Measurements from ENCODE around the gene TASL.

Gene TASL

GRCh38 chrX:30597216-30598012 lies 19.8 kb upstream of the TASL start:
- ChIA-PET POLR2A (no interaction called here), CTCF (no interaction called here)
- DNase-seq (ENCODE audit: extremely low spot score) = no peak
- TF ChIP-seq FOXA1 (IDR thresholded peaks at IDR 0.05) = no peak
- no peak for TF ChIP-seq ZNF384 (IDR thresholded peaks at IDR 0.05)
- TF ChIP-seq LEF1 (IDR thresholded peaks at IDR 0.05; ENCODE audit: borderline replicate concordance) = no peak
- TF ChIP-seq FOXK2 (IDR thresholded peaks at IDR 0.05) = no peak
- TF ChIP-seq CTBP1 (IDR thresholded peaks at IDR 0.05; ENCODE audit: borderline replicate concordance) = no peak
- no peak for TF ChIP-seq SUZ12 (IDR thresholded peaks at IDR 0.05)
- no peak for TF ChIP-seq HDGF (IDR thresholded peaks at IDR 0.05; ENCODE audit: borderline replicate concordance)

- no peak for TF ChIP-seq FOXK2 (IDR thresholded peaks at IDR 0.05)
- TF ChIP-seq BHLHE40 (IDR thresholded peaks at IDR 0.05; ENCODE audit: borderline replicate concordance) = no peak
- no peak for TF ChIP-seq HDGF (IDR thresholded peaks at IDR 0.05; ENCODE audit: borderline replicate concordance)
- POLR2A ChIA-PET = no interaction called here
- DNase-seq (ENCODE audit: extremely low spot score) = no peak
- CTCF ChIA-PET = no interaction called here
Measured at GRCh38 chrX:30593440-30594200, 16.1 kb upstream of the TASL start.

GRCh38 chrX:30592831-30593230 lies 15.3 kb upstream of the TASL start:
- POLR2A ChIA-PET = no interaction called here
- TF ChIP-seq NFRKB (IDR thresholded peaks at IDR 0.05) (no peak), ARNT (IDR thresholded peaks at IDR 0.05) (no peak), PKNOX1 (IDR thresholded peaks at IDR 0.05) (no peak), CTBP1 (IDR thresholded peaks at IDR 0.05; ENCODE audit: borderline replicate concordance) (no peak), LEF1 (IDR thresholded peaks at IDR 0.05; ENCODE audit: borderline replicate concordance) (no peak), ZNF384 (IDR thresholded peaks at IDR 0.05) (no peak), SP1 (IDR thresholded peaks at IDR 0.05) (no peak), FOXA1 (IDR thresholded peaks at IDR 0.05) (no peak), SUZ12 (IDR thresholded peaks at IDR 0.05) (no peak), FOXM1 (IDR thresholded peaks at IDR 0.05; ENCODE audit: borderline replicate concordance) (no peak), BHLHE40 (IDR thresholded peaks at IDR 0.05; ENCODE audit: borderline replicate concordance) (no peak)
- CTCF ChIA-PET = no interaction called here
- DNase-seq (ENCODE audit: extremely low spot score) = no peak

GRCh38 chrX:30590368-30590767 lies 12.8 kb upstream of the TASL start:
- no peak for DNase-seq (ENCODE audit: extremely low spot score)
- ChIA-PET POLR2A (no interaction called here), CTCF (no interaction called here)
- no peak for TF ChIP-seq LEF1 (IDR thresholded peaks at IDR 0.05; ENCODE audit: borderline replicate concordance)

- TF ChIP-seq SP1 (IDR thresholded peaks at IDR 0.05) = no peak
- ChIA-PET POLR2A (no interaction called here), CTCF (no interaction called here)
- DNase-seq (ENCODE audit: extremely low spot score) = no peak
Measured at GRCh38 chrX:30589146-30589888, 11.8 kb upstream of the TASL start.

GRCh38 chrX:30586516-30586915 lies 8.9 kb upstream of the TASL start:
- no peak for DNase-seq (ENCODE audit: extremely low spot score)
- ChIA-PET POLR2A (no interaction called here), CTCF (no interaction called here)
- TF ChIP-seq CTBP1 (IDR thresholded peaks at IDR 0.05; ENCODE audit: borderline replicate concordance) = no peak
- no peak for TF ChIP-seq HDGF (IDR thresholded peaks at IDR 0.05; ENCODE audit: borderline replicate concordance)
- no peak for TF ChIP-seq FOXA1 (IDR thresholded peaks at IDR 0.05)
- no peak for TF ChIP-seq BHLHE40 (IDR thresholded peaks at IDR 0.05; ENCODE audit: borderline replicate concordance)
- TF ChIP-seq ZNF384 (IDR thresholded peaks at IDR 0.05) = no peak
- TF ChIP-seq PKNOX1 (IDR thresholded peaks at IDR 0.05) = no peak
- TF ChIP-seq TARDBP (IDR thresholded peaks at IDR 0.05) = no peak
- no peak for TF ChIP-seq ELF4 (IDR thresholded peaks at IDR 0.05)
- TF ChIP-seq LEF1 (IDR thresholded peaks at IDR 0.05; ENCODE audit: borderline replicate concordance) = no peak
- no peak for TF ChIP-seq NFRKB (IDR thresholded peaks at IDR 0.05)
- TF ChIP-seq ARNT (IDR thresholded peaks at IDR 0.05) = no peak
- TF ChIP-seq FOXM1 (IDR thresholded peaks at IDR 0.05; ENCODE audit: borderline replicate concordance) = no peak
- TF ChIP-seq SP1 (IDR thresholded peaks at IDR 0.05) = no peak
- TF ChIP-seq L3MBTL2 (conservative IDR thresholded peaks at IDR 0.05) = no peak
- TF ChIP-seq SUZ12 (IDR thresholded peaks at IDR 0.05) = no peak
- no peak for TF ChIP-seq FOXK2 (IDR thresholded peaks at IDR 0.05)

- no peak for DNase-seq (ENCODE audit: extremely low spot score)
- ChIA-PET CTCF (no interaction called here), POLR2A (no interaction called here)
- TF ChIP-seq HDGF (IDR thresholded peaks at IDR 0.05; ENCODE audit: borderline replicate concordance) (no peak), TARDBP (IDR thresholded peaks at IDR 0.05) (no peak), CTBP1 (IDR thresholded peaks at IDR 0.05; ENCODE audit: borderline replicate concordance) (no peak), SP1 (IDR thresholded peaks at IDR 0.05) (no peak), SUZ12 (IDR thresholded peaks at IDR 0.05) (no peak), NFRKB (IDR thresholded peaks at IDR 0.05) (no peak), L3MBTL2 (conservative IDR thresholded peaks at IDR 0.05) (no peak), FOXK2 (IDR thresholded peaks at IDR 0.05) (no peak), ZNF384 (IDR thresholded peaks at IDR 0.05) (no peak), BHLHE40 (IDR thresholded peaks at IDR 0.05; ENCODE audit: borderline replicate concordance) (no peak), FOXA1 (IDR thresholded peaks at IDR 0.05) (no peak), PKNOX1 (IDR thresholded peaks at IDR 0.05) (no peak), FOXM1 (IDR thresholded peaks at IDR 0.05; ENCODE audit: borderline replicate concordance) (no peak), LEF1 (IDR thresholded peaks at IDR 0.05; ENCODE audit: borderline replicate concordance) (no peak), ELF4 (IDR thresholded peaks at IDR 0.05) (no peak), ARNT (IDR thresholded peaks at IDR 0.05) (no peak)
Measured at GRCh38 chrX:30582664-30583063, 5.1 kb upstream of the TASL start.
